ENCODE results near the gene SLC39A11.

- TF ChIP-seq CTCF (IDR thresholded peaks at IDR 0.05), result no peak
- TF ChIP-seq POLR2A (IDR thresholded peaks at IDR 0.05), result no peak
These were observed 61.5 kb downstream of the SLC39A11 start for GRCh38 chr17:73030995-73031394.

Data from testis (tissue), 2 donors.